Measurements from ENCODE around the gene LHFPL3.

The LHFPL3 gene

DNA sequence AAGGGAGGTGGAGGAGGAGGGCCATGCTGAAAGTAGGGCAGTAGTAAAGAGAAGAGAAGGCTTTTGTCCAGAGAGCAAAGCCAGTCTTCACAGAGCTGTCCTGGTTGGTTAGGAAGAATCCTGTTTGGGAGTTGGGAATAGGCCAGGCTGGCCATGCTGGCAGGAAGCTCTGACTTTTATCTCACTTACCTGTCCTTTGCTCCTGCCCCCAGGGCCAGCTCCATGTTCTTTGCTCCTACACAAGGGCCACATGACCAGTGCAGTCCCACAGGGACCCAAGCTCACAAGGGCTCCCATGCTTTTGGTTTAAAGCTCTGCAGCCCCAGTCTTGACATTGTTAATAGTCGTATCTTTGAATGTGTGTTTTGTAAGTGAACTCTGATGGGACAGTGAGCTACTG, 524.0 kb downstream of the LHFPL3 start:
- TF ChIP-seq CTCF (IDR thresholded peaks at IDR 0.05) = no peak

DNA sequence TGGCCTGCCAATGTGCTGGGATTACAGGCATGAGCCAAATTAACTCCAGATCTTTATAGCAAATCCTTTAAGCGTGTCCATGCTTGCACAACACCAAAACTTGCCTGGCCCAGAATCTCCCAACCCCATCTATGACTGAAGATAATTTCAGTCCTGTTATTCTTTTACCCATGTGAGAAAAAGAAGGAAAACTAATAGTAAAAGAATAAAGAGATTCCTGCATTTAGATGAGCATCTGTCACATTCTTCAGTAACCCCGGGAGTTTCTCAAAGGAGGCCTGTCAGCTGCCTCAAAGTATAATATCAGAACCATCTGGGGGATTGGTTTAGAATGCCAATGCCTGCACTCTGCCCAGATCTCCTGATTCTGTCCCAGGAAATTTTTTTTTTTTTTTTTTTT, 527.5 kb downstream of the LHFPL3 start:
- TF ChIP-seq CTCF (IDR thresholded peaks at IDR 0.05) = no peak

- no peak for TF ChIP-seq CTCF (IDR thresholded peaks at IDR 0.05)
These were observed 529.3 kb downstream of the LHFPL3 start for GRCh38 chr7:104857458-104858425.

GRCh38 chr7:104859754-104860426, 531.5 kb downstream of the LHFPL3 start:
- TF ChIP-seq CTCF (IDR thresholded peaks at IDR 0.05) = no peak

DNA sequence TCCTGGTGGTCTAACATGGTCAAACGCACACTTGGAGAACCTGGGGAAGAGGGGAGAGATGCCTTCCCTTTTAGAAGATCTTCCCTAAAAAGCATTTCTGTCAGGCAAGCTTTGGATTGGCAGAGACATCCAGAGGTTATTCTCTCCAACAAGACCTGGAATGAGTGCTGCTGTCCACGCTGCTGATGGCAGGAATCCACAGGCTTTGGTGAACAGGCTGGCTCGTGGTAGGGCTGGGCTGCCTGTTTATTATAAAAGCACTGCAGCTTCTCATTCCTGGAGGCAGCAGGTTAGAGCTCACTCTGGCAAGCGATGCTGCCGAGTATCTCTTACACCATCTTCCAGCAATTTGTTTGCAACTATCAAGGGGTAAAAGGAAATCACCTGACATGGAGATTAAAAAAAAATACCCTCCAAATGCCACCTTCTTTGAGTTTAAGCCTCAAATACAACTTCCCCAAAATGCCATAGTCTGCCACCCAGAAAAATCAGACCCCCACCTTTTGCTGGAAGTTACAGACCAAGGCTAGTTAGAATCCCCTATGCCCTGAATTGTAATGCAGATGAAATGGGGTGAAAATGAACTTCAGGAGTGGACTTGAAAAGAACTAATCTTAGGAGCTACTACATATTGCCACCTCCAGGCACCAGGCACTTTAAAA, 533.5 kb downstream of the LHFPL3 start:
- no peak for TF ChIP-seq CTCF (IDR thresholded peaks at IDR 0.05)

GRCh38 chr7:104862719-104863118, 534.3 kb downstream of the LHFPL3 start:
- peak; percentile 49 for TF ChIP-seq CTCF (IDR thresholded peaks at IDR 0.05)

GRCh38 chr7:104873401-104873800, 545.0 kb downstream of the LHFPL3 start:
- TF ChIP-seq CTCF (IDR thresholded peaks at IDR 0.05) = no peak
